ENCODE results near the gene ZNF804A. TPM values are rescaled to one million over a fixed set of nuclear protein-coding genes. Genes with fewer than 3 reads are reported as not detected.

The ZNF804A gene
- total and polyA plus RNA-seq, 7 donors: 0.14 to 1.1 (median 0.31) TPM; not detected in 2

GRCh38 chr2:184927040-184927439 lies 328.7 kb downstream of the ZNF804A start:
- intact Hi-C loops (cut with DNase I): no loop called here
- Histone ChIP-seq H3K36me3 (no peaks in the 10 kb centered on the region), H3K4me1 (no peaks in the 10 kb centered on the region), H3K9me3 (peaks cover 0 to 7% (median 0%) of the 10 kb centered on the region in 4 donors), H3K4me3 (no peak overlapping the region), H3K27me3 (no peaks in the 10 kb centered on the region), H3K27ac (no peak overlapping the region)
- 80 to 89% methylated on average over 2 of the region's 2 CpGs for WGBS, 2 donors
- TF ChIP-seq, protein P1, sequence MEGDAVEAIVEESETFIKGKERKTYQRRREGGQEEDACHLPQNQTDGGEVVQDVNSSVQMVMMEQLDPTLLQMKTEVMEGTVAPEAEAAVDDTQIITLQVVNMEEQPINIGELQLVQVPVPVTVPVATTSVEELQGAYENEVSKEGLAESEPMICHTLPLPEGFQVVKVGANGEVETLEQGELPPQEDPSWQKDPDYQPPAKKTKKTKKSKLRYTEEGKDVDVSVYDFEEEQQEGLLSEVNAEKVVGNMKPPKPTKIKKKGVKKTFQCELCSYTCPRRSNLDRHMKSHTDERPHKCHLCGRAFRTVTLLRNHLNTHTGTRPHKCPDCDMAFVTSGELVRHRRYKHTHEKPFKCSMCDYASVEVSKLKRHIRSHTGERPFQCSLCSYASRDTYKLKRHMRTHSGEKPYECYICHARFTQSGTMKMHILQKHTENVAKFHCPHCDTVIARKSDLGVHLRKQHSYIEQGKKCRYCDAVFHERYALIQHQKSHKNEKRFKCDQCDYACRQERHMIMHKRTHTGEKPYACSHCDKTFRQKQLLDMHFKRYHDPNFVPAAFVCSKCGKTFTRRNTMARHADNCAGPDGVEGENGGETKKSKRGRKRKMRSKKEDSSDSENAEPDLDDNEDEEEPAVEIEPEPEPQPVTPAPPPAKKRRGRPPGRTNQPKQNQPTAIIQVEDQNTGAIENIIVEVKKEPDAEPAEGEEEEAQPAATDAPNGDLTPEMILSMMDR (IDR thresholded peaks at IDR 0.05): no peak
- TF ChIP-seq EP300 (IDR thresholded peaks at IDR 0.05): no peak
- TF ChIP-seq POLR2AphosphoS5 (IDR thresholded peaks at IDR 0.05): no peak
- no peak for TF ChIP-seq POLR2A (IDR thresholded peaks at IDR 0.05)
- DNase-seq: no peak

DNA sequence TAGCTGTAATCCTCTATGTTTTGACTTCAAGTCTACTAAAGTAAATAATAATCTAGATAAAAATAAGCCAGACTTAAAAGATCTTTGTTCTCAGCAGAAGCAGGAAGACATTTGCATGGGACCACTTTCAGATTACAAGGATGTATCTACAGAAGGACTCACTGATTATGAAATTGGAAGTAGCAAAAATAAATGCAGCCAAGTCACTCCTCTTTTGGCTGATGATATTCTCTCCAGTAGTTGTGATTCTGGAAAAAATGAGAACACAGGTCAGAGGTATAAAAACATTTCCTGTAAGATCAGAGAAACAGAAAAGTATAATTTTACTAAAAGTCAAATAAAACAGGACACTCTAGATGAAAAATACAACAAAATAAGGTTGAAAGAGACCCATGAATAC lies 338.4 kb downstream of the ZNF804A start:
- TF ChIP-seq POLR2AphosphoS5 (IDR thresholded peaks at IDR 0.05) (no peak), EP300 (IDR thresholded peaks at IDR 0.05) (no peak), POLR2A (IDR thresholded peaks at IDR 0.05) (no peak)
- TF ChIP-seq, protein P1 (IDR thresholded peaks at IDR 0.05): no peak
- intact Hi-C loops (cut with DNase I): no loop called here
- Histone ChIP-seq H3K27ac (no peak overlapping the region), H3K4me1 (no peaks in the 10 kb centered on the region), H3K27me3 (no peaks in the 10 kb centered on the region), H3K36me3 (no peaks in the 10 kb centered on the region), H3K9me3 (no peaks in the 10 kb centered on the region), H3K4me3 (no peak overlapping the region)
- DNase-seq: no peak

DNA sequence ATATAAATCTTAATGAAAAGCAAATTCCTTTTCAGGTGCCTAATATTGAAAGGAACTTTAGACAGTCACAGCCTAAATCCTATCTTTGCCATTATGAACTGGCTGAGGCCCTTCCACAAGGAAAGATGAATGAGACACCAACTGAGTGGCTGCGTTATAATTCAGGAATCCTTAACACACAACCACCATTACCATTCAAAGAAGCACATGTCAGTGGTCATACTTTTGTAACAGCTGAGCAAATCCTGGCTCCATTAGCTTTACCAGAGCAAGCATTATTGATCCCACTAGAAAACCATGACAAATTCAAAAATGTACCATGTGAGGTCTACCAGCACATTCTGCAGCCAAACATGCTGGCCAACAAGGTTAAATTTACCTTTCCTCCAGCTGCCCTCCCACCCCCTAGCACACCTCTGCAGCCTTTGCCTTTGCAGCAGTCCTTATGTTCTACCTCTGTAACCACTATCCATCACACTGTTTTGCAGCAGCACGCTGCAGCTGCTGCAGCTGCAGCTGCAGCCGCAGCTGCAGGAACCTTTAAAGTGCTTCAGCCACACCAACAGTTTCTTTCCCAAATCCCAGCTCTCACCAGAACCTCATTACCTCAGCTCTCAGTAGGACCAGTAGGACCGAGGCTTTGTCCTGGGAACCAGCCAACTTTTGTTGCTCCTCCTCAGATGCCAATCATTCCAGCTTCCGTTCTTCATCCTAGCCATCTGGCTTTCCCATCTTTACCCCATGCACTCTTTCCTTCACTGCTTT lies 340.1 kb downstream of the ZNF804A start:
- no peaks in the 10 kb centered on the region for H3K4me1 ChIP-seq
- no peak overlapping the region for H3K27ac ChIP-seq
- no peaks in the 10 kb centered on the region for H3K36me3 ChIP-seq
- DNase-seq: no peak
- no peak for TF ChIP-seq EP300 (IDR thresholded peaks at IDR 0.05)
- TF ChIP-seq POLR2A (IDR thresholded peaks at IDR 0.05): no peak
- TF ChIP-seq, protein P1 (IDR thresholded peaks at IDR 0.05): no peak
- TF ChIP-seq POLR2AphosphoS5 (IDR thresholded peaks at IDR 0.05): no peak
- H3K4me3 ChIP-seq: no peak overlapping the region
- no peaks in the 10 kb centered on the region for H3K9me3 ChIP-seq
- intact Hi-C loops (cut with DNase I): no loop called here
- 81 to 85% methylated on average over 5 of the region's 5 CpGs for WGBS, 2 donors
- no peaks in the 10 kb centered on the region for H3K27me3 ChIP-seq

- no peak for DNase-seq
- Histone ChIP-seq H3K27me3 (no peaks in the 10 kb centered on the region), H3K27ac (no peak overlapping the region), H3K4me3 (no peak overlapping the region), H3K4me1 (no peaks in the 10 kb centered on the region), H3K9me3 (no peaks in the 10 kb centered on the region), H3K36me3 (no peaks in the 10 kb centered on the region)
- 60 to 66% methylated on average over 4 of the region's 4 CpGs for WGBS, 2 donors
- TF ChIP-seq EP300 (IDR thresholded peaks at IDR 0.05): no peak
- TF ChIP-seq, protein P1 (IDR thresholded peaks at IDR 0.05): no peak
- TF ChIP-seq POLR2AphosphoS5 (IDR thresholded peaks at IDR 0.05): no peak
- no peak for TF ChIP-seq POLR2A (IDR thresholded peaks at IDR 0.05)
- intact Hi-C loops (cut with DNase I): no loop called here
These were observed 347.0 kb downstream of the ZNF804A start for GRCh38 chr2:184945326-184945725.

DNA sequence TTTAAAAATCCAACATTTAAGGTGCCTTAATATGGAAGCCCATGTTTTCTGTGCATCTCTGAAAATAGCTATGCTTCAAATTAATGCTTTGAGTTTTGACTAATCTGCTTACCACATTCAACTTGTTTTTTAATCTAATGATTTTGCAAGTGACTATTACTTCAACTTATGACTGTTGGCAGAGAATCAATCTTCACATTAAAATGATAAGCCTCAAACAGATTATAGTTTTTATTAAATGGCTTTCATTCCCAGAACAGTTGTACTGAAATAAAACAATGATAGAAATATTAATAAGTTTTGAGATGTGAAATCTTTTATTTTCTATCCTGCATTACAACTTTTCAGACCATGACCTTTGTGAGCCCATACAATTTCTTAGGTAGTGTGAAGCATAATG lies 347.5 kb downstream of the ZNF804A start:
- Histone ChIP-seq H3K4me3 (no peak overlapping the region), H3K9me3 (no peaks in the 10 kb centered on the region), H3K4me1 (no peaks in the 10 kb centered on the region), H3K36me3 (no peaks in the 10 kb centered on the region), H3K27me3 (no peaks in the 10 kb centered on the region), H3K27ac (no peak overlapping the region)
- DNase-seq: no peak
- intact Hi-C loops (cut with DNase I): no loop called here
- TF ChIP-seq POLR2AphosphoS5 (IDR thresholded peaks at IDR 0.05) (no peak), POLR2A (IDR thresholded peaks at IDR 0.05) (no peak), EP300 (IDR thresholded peaks at IDR 0.05) (no peak)
- TF ChIP-seq, protein P1 (IDR thresholded peaks at IDR 0.05): no peak
